Neural progenitor cell (in vitro differentiated cells): ENCODE measurements around the gene APOD.

Source experiments
- CTCF ChIP-seq: fragments of 200-600 bp; sonication (generic); IDR thresholded peaks from 2 replicates; pipeline ENCODE4 v1.5.1; 2017; ENCODE audit warnings: antibody characterized with exemption, mild to moderate bottlenecking
- EZH2 ChIP-seq: fragments of 200-600 bp; sonication (generic); IDR thresholded peaks from 2 replicates; pipeline ENCODE4 v1.6.1; 2017; ENCODE audit warnings: antibody characterized with exemption, mild to moderate bottlenecking, moderate library complexity

GRCh38 chr3:195587824-195588223, 4.1 kb upstream of the APOD start:
- TF ChIP-seq CTCF (no peak), EZH2 (no peak)
